Nephron progenitor cell (in vitro differentiated cells): ENCODE results near the gene CDKL1.

Experiments
- DNase-seq: peaks from one replicate; pipeline ENCODE4 v3.0.0; 2021
- H3K27ac Mint-ChIP-seq: 2 replicates; pipeline ENCODE4 v1.8.0; 2021; ENCODE audit warnings: mild to moderate bottlenecking, moderate library complexity, mixed read lengths
- H3K27me3 Mint-ChIP-seq: 2 replicates; pipeline ENCODE4 v1.8.0; 2021; ENCODE audit warnings: mild to moderate bottlenecking, low read depth, mixed read lengths; ENCODE audit not compliant: poor library complexity
- H3K36me3 Mint-ChIP-seq: 2 replicates; pipeline ENCODE4 v1.8.0; 2021; ENCODE audit warnings: low read depth, mixed read lengths
- H3K4me1 Mint-ChIP-seq: 2 replicates; pipeline ENCODE4 v1.8.0; 2021; ENCODE audit warnings: mixed read lengths
- H3K4me3 Mint-ChIP-seq: 2 replicates; pipeline ENCODE4 v1.8.0; 2021; ENCODE audit warnings: mild to moderate bottlenecking, moderate library complexity, mixed read lengths
- H3K9me3 Mint-ChIP-seq: 2 replicates; pipeline ENCODE4 v1.8.0; 2021; ENCODE audit warnings: mild to moderate bottlenecking, moderate library complexity, mixed read lengths
- TF ChIP-seq, protein P1 (sequence below): fragments of 200-600 bp; sonication (generic); IDR thresholded peaks from 2 replicates; pipeline ENCODE4 v1.5.0; 2021; ENCODE audit warnings: antibody characterized with exemption

CDKL1 gene

DNA sequence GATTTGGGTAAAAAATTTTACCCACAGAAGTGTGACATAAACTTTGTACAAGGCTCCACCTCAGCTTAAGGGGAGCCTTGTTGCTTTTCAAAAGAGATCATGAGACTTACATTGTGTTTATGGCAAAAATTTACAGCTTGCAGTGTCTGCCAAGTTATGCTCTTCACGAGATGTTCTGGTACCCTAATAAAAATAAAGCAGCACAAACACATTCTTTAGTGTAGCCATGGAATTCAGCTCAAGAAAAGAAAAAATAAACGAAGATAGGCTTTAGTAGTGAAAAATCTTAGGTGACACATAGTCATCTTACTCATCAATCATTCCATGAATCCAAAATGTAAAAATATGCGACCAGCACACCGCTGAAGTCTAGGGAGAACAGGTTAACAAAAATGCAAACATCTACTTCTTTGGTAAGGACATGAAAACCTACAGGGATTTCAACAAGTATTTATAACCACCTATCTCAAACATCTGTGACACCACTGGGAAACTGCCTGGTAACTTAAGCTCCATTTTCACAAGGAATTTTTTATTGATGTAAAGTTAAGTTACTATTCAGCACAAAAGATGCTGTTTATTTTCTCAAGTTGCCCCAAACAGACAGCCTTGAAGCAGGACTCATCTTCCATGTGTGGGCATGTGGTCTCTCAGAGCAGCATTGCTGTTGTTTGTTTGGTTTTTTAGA lies 51.7 kb downstream of the CDKL1 start:
- Mint-ChIP-seq H3K27ac (no peak overlapping the region), H3K4me3 (no peak overlapping the region), H3K27me3 (no peaks in the 10 kb centered on the region), H3K36me3 (no peaks in the 10 kb centered on the region), H3K4me1 (peaks cover 34% of the 10 kb centered on the region), H3K9me3 (no peaks in the 10 kb centered on the region)
- no peak for DNase-seq
- TF ChIP-seq, protein P1, sequence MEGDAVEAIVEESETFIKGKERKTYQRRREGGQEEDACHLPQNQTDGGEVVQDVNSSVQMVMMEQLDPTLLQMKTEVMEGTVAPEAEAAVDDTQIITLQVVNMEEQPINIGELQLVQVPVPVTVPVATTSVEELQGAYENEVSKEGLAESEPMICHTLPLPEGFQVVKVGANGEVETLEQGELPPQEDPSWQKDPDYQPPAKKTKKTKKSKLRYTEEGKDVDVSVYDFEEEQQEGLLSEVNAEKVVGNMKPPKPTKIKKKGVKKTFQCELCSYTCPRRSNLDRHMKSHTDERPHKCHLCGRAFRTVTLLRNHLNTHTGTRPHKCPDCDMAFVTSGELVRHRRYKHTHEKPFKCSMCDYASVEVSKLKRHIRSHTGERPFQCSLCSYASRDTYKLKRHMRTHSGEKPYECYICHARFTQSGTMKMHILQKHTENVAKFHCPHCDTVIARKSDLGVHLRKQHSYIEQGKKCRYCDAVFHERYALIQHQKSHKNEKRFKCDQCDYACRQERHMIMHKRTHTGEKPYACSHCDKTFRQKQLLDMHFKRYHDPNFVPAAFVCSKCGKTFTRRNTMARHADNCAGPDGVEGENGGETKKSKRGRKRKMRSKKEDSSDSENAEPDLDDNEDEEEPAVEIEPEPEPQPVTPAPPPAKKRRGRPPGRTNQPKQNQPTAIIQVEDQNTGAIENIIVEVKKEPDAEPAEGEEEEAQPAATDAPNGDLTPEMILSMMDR: no peak

DNA sequence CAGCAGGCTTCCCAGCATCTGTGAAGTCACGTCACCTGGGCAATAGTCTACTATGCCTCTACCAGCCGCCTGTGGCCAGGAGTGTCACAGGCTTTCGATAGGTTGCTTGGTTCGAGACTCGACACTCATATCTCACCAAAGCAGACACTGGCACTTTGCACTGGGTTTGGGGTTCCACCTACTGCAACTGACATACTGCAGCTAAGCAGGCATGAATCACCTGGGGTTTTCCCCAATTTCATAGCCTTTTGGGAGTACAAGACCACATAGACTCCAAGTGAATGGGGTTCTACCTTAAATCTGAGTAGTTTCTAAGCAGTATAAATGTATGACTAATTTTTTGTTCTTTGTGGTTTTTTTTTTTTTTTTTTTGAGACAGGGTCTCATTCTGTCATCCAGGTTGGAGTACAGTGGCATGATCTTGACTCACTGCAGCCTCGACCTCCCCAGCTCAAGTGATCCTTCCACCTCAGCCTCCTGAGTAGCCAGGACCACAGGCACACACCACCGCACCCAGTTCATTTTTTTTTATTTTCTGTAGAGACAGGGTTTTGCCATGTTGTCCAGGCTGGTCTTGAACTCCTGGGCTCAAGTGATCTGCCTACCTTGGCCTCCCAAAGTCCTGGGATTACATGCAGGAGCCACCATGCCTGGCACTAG lies 52.4 kb downstream of the CDKL1 start:
- Mint-ChIP-seq H3K36me3 (no peaks in the 10 kb centered on the region), H3K9me3 (no peaks in the 10 kb centered on the region), H3K4me3 (no peak overlapping the region), H3K4me1 (peaks cover 39% of the 10 kb centered on the region), H3K27me3 (no peaks in the 10 kb centered on the region), H3K27ac (no peak overlapping the region)
- DNase-seq: no peak
- TF ChIP-seq, protein P1: no peak

DNA sequence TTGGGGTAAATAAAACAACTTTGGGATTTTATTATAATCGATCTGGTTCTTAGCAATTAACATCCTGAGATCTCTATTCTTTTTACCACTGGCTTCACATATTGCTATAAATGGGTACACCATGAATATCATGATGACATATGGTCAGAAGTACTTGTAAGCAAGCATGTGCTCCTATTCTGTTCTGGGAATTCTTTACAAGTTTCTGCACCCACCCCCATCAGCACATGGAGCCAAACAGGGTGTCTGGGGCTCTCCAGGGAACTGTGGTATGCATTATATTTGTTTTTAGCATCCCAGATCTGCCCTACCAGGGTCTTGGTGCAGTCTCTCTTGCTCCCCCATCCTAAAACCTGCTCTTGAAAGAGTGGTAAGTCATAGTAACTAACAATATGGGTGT lies 53.2 kb downstream of the CDKL1 start:
- no peak for DNase-seq
- TF ChIP-seq, protein P1: no peak
- Mint-ChIP-seq H3K9me3 (no peaks in the 10 kb centered on the region), H3K4me1 (peaks cover 44% of the 10 kb centered on the region), H3K36me3 (no peaks in the 10 kb centered on the region), H3K27me3 (peaks cover 2% of the 10 kb centered on the region), H3K27ac (no peak overlapping the region), H3K4me3 (no peak overlapping the region)

DNA sequence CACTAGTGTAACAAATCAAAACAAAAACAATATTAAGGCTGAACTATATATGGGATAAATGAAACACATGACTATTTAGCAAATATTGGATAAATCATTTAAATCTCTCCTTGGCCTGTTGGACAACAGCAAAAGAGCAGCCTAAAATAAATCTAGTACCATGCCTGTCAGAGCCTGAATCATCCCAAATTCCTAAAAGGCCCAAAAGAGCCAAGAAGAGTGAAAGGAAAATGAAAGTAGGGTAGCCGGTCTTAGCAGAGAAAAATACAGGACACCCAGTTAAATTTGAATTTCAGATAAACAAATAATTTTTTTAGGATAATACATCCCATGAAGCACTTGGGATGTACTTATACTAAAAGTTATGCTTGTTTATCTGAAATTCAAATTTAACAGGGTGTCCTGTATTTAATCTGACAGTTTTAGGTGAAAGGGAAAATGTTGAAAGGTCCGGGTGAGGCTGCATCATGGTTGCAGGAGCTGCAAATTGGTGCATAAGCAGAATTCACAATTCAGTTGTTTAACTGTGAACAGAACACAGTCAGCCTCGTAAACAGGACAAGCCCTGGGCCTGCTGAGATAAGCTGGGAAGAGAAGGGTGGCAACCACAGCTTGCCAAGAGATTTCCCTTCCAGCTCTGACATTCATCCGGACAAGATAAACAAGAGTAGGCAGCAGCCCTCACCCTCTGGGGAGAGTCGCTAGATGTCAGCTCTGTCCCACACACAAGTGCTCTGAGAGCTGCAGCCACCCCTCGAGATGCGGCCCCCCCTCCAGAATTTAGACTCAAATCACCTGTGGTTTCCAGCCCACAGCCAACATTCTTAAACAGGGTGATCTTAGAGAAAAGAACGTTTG lies 54.2 kb downstream of the CDKL1 start:
- peaks cover 44% of the 10 kb centered on the region for H3K4me1 Mint-ChIP-seq
- H3K4me3 Mint-ChIP-seq: no peak overlapping the region
- no peaks in the 10 kb centered on the region for H3K9me3 Mint-ChIP-seq

DNA sequence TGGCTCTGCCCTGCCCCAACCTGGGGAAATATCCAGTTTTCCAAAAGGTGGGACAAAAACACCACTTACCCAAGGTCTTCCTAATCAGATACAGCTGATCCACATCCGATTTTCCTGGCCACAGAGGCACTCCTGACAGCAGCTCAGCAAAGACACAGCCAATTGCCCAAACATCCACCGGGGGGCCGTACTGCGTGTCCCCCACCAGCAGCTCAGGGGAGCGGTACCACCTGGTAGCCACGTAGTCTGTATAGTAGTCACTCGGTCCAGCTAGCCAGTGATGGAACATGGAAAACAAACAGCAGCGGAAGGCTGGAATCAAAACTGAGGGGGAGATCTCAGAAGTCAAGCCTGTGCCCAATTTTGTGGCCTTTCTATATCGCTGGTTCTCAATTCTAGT lies 55.7 kb downstream of the CDKL1 start:
- DNase-seq: peak; percentile 15
- no peak overlapping the region for H3K4me3 Mint-ChIP-seq
- peaks cover 49% of the 10 kb centered on the region for H3K4me1 Mint-ChIP-seq
- H3K27ac Mint-ChIP-seq: no peak overlapping the region
- peaks cover 2% of the 10 kb centered on the region for H3K27me3 Mint-ChIP-seq
- H3K9me3 Mint-ChIP-seq: no peaks in the 10 kb centered on the region
- TF ChIP-seq, protein P1: no peak
- H3K36me3 Mint-ChIP-seq: no peaks in the 10 kb centered on the region

More for the DNA sequence above, 54.2 kb downstream of the CDKL1 start:
- Mint-ChIP-seq H3K36me3 (no peaks in the 10 kb centered on the region), H3K27ac (no peak overlapping the region), H3K27me3 (peaks cover 2% of the 10 kb centered on the region)
- TF ChIP-seq, protein P1: no peak
- peak; percentile 30 for DNase-seq
